HL-60/S4 (cell line): ENCODE measurements around the gene THSD7A.

ENCODE experiments used
- in situ Hi-C: fragments of 300-500 bp; cut with MboI; formaldehyde crosslinking; loops from 2 replicates; pipeline ENCODE4 v1.14.3; 2022; ENCODE audit warnings: low sequenced_read_pairs

Gene THSD7A

DNA sequence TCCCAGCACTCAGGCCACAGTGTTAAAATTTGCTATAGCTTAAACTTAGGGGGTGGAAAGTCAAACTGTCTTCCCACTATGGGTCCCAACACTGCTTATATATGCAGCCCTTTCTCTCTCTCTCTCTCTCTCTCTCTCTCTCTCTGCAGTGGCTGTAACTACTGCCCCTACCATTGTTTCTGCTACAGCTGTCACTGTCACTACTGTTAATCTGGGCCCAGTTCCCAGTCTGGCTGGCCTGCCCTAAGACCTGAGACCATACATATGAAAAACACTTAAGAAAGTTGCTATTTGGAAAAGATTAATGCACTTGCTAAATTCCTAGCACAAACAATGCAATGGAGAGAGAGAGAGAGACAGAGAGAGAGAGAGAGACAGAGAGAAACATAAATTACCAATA, 78.6 kb downstream of the THSD7A start:
- in situ Hi-C loops, result no loop called here

DNA sequence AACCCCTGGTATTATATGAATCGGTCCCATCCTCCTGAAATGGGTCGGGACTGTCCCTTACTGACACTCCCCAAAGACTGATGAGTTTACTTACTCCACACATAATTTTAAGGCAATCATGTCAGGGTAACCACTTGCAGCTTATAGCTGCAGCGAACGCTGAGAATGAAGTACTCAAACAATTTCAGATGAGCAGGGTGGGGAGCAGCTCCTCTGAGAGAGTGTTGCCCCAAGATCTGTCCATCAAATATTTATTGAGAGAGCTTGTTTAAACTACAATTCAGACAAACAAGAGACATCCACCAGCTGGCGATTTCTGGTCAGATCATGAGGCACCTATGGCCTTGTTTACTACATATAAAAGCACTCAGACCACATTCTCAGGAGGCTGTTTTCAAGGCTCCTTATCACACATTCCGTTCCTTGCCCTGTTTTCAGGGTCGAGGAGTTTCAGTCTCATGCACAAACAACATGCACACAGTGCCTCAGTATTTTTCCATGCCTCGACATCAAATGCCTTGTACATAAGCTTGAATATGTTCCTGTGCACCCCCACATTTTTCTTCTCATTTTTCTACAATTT, 80.1 kb downstream of the THSD7A start:
- in situ Hi-C loops, result no loop called here

DNA sequence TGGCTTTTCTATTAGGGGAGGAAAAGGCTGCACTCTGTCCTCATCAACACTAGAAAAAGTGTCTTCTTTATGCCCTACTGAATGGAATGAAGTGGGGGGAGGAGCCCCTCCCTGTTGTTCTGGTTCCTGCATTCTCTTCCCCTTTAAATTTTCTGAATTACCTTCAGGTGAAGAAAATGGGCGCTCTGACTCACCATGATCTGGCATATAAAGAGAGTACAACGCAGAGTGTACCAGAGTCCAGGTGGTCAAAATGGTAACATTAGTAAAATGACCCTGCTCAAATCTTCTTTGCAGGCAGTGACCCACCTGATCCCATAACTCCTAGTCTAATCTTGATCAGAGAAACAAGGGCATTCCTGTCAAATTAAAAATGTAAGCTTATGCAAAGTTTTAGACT, 80.7 kb downstream of the THSD7A start:
- in situ Hi-C loops, result no loop called here

DNA sequence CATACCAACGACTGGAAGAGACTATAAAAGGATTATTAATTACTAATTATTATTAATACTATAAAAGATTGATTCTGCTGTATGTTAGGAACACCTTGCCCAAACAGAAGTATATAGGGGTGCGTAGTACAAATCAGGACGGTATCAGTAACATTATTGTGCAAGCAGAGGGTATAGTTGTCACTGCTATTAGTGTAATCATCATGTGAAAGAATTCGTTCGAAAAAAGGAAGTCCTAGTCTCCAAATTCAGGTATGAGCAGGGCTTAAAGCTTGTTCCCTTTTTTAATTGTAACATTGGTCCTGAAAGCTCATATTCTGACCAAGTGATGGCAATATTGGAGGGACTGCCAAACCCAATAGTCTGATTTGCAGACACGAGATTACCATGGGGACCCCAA, 81.8 kb downstream of the THSD7A start:
- in situ Hi-C loops, result no loop called here

DNA sequence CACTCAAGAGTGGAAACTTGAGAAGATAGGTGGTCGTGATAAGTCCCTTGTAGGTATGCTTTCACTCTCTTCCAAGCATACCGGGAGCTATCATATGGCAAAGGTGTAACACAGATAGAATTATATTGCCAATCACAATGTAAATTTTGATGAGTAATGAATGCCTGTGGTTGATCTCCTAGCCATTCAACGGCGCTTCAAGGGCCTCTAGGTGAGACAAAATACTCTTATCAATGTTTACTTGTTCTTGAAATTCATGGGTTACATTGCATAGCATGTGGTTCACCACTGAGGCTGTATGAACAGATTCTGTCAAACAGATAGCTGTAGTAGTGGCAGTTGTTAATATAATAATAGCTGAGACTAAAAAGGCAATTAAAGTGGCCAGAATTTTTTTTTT, 82.4 kb downstream of the THSD7A start:
- in situ Hi-C loops, result no loop called here

DNA sequence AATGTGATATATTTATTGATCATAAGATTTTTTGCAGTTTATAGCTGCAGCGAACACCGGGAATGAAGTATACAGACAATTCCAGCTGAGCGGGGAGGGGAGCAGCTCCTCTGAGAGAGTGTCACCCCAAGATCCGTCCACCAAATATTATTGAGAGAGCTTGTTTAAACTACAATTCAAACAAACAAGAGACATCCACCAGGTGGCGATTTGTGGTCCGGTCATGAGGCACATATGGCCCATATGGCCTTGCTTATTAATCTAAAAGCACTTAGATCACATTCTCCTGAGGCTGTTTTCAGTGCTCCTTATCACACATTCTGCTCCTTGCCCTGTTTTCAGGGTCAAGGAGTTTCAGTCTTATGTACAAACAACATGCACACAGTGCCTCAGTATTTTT, 83.1 kb downstream of the THSD7A start:
- in situ Hi-C loops, result no loop called here

DNA sequence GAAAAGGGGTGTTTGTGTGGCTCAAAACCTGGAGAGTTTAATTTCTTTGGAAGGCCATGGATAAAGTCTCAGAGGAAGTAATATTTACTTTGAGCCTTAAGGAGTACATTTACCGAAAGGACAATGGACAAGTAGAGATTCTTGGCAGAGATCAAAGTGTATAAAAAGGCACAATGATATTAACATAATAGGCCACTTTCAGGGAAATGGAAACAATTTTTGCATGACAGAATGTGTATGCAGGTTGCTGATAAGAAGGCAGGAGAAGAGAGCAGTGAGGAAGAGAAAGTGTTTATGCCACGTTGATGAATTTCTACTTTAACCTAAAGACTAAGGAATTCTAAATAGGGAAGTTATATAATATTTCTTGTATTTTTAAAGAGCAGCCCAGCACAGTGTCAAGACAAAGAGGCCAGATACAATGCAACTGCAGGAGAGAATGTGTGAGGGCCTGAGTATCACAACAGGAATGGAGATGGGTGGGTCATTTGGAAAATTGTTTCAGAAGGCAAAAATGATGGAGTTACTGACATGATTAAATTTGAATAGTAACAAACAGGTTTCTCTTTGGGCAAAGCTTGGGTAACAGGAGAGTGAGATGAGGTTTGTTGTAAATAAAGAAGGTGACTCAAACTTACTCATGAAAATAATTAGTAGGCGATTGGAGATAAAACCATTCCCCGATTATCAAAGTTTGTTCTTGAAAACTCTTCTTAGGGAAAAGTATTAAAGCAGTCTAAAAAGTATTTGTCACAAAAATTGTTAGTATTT, 84.1 kb downstream of the THSD7A start:
- in situ Hi-C loops, result no loop called here

DNA sequence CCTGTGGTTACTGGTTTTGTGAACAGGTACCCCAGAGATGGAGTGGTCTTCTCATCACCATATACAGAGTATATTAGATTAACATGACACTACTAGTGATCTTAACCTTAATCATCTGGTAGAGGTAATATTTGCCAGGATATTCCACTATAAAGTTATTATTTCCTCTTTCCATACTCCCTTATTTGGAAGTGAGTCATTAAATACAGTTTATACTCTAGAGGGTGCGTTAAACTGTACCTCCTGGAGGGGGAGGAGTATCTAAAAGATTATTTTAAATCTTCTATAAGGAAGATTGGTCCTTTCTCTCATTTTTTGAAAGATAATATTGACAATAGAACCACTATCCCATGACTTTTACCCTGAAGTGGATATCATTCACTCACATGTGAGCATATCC, 85.4 kb downstream of the THSD7A start:
- in situ Hi-C loops, result no loop called here

DNA sequence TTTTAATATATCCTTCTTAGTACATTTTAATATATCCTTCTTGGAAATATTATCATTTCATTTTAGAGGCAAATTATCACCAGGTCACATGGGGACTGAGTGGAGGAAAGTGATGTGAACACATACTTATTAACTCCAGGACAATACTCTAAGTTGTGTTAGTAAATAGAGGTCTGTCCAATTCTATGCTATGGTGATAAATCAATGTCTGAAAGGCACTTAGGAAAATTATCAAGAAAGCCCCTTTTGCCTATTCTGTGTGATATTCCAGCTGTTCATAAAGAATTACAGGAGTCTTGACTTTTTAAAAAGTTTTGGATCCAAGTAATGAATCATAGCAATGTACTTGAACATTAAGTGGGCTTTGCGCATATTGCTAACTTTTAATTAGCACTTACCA, 88.5 kb downstream of the THSD7A start:
- in situ Hi-C loops, result no loop called here

DNA sequence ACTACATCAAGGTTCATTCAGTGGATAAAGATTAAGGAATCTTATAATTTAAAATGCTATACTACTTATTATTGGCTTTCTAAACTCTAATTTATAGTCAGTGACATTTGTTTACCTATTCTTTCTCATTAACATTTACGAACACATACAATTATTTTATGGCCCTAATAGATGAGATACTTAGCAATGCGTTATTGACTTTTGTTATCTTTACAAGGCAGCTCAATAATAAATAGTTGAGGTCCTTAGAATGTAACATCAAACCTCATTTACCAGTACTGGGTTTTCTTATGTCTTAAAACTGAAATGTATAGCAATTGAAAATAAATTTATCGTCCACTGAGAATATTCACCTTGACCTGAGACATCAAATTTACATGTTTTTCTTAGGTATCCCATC, 89.0 kb downstream of the THSD7A start:
- in situ Hi-C loops, result no loop called here

DNA sequence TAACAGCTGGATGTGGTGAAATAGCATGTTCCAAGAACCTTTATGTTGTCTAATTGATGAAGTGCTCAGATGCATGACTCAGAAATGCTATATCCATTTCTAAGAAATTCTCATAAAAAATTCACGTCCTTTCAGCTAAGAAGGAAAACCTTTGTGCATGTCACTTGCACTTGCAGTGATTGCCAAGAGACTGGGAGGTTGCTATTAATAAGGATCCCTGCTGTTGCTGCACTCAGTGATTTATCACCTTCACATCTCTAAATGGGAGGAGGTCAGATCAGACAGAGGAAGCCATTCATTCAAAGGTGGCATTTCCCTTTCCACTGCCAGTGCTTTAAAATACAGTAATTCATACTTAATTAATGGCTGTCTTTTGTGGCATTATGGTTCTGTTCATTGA, 89.5 kb downstream of the THSD7A start:
- in situ Hi-C loops, result no loop called here

DNA sequence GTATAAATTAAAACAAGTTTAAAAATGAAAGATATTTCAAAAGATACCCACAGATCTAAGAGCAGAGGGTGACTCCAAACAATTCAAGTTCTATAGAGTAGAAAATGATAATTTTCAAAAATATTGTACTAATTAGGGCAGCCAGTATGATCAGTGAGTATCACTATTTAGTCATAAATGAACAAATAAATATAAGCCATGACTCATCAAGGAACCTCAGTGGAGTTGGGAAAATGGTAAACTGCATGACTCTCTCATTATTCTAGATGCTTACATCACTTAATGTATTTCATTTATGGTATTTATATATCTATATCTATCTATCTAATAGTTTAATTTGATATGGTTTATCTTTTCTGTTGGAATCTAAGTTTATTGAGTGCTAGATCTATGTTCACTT, 94.3 kb downstream of the THSD7A start:
- in situ Hi-C loops, result no loop called here

DNA sequence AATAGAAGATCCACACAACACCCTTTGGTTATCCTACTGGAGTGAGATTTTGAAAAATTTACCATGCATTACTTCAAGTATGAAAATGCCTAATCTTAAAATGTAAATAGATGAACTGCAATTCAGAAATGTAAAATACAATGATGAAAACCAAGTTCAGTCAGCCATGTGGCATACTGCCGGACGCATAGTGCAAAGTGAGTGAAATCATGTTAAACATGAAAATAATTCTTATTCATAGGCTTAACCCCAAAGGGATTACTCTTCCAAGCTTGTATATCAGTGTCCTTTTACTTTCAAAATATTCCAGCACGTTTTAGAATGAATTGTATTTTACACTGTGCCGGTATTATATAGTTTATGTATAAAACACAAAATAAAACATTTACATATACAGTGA, 99.8 kb downstream of the THSD7A start:
- in situ Hi-C loops, result no loop called here

DNA sequence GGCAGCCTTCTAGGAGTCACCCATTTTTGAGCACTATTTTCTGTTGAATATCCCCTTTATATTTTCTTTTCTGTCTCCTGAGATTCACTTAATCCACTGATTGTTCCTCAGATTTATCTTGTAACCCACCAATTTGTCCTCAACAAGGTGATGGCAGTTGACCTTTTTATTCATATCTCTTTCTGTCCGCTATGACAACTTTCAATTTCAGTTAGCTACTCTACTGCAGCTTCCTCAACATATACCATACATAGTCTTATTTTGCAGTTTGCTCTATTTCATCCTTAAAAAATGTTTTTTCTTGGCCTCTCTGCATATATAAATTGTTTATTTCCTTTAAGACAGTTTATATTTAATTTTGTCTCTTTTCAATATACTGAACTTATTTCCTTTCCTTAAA, 101.3 kb downstream of the THSD7A start:
- in situ Hi-C loops, result no loop called here

DNA sequence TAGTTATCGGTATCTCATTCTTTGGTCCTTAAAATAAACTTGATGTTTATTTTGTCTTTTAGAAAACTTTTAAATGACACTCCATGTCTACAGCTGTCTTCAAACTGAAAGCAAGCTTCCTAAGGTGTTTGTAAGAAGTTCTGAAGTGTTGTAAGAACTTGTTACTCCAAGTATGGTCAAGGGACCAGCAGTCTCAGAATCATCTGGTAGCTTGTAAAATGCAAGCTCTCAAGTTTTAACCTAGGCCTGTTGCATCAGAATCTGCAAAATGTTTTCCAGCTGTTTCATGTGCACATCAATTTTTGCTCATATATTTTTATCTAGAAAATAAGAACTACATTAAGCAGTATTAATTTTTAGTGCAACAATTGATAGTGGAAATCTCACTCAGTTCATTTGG, 104.1 kb downstream of the THSD7A start:
- in situ Hi-C loops, result no loop called here

DNA sequence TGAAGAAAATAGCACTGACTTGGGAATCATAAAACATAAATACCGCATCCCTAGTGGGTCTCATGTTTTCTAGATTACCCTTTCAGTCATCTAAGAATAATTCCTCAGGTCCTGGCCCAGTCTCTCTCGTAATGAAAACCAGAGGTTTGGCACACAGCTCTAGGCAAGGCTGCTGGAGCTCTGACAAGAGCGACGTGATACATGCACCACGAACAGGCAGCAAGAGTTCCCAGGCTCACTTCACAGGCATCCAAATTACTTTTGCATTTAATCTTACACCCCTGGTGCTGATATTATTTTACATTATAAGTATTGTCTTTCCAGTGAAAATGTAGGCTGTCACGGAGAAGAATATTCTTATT, 105.2 kb downstream of the THSD7A start:
- in situ Hi-C loops, result no loop called here

DNA sequence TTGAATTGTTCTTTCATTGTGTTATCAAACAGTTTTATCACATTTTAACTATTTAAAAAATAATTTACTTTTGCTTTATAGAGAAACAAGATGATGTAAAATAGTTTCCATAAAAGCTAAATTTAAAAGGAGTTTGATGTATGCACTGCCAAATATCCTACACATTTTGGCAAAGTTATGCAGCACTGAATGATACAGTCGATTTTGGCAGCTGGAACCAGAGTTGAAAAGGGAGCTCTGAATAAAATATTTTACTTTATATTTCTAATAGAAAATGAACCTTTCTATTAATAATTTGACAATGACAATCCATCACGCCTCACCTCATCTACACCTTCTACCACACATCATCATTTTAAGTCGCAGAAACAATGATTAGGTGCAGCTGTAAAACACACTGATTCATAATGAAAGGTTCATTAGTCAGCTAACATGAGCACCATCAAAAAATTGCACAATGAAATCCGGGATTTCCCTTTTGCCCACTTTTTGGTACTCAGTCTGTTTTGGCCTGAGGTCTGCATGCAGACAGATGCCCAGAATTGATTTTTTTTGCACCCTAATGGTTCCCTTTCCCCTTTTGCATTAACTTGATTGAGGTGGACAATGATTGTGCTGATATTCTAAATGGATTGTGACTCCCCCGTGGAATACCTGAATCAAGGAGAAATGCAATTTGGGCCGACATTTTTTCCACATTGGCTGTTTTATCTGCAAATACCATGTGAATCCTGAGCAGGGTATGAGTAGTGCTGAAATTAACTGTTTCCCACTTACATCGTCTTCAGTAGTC, 105.8 kb downstream of the THSD7A start:
- in situ Hi-C loops, result no loop called here

DNA sequence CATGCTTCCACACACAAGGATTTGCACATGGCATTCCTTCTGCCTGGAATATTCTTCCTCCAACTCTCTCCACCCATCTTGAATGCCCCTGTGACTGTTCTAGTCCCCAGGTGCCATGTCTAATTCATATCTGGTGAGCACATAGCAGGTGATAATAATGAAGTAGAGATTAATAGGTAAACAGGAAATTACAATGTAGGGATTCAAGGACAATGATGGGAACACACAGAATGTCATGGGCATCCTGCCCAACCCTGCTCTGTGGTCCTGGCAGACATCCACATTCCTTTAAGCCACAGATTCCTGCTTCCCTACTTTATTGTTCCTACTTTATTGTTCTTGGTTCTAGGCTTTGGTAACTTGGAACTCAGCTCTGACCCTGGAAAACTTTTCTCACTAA, 115.8 kb downstream of the THSD7A start:
- in situ Hi-C loops, result no loop called here

DNA sequence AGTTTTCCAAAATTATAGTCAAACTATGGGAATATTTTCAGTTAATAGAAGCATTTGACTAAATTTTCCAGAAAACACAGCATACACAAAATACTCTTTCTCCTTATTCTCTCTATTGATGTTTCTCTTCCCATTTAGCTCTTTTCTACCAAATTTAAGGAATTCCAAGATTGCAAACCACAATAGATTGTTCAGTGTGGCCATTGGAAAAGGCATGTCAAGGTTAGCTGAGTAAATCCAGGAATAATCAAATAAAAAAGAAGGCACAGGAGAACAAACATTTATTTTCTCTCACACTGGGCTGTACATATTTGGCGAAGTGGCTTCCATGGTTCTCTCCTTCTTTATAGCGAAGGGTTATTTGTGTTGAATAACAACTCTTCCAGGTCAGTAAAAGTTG, 117.3 kb downstream of the THSD7A start:
- in situ Hi-C loops, result no loop called here

DNA sequence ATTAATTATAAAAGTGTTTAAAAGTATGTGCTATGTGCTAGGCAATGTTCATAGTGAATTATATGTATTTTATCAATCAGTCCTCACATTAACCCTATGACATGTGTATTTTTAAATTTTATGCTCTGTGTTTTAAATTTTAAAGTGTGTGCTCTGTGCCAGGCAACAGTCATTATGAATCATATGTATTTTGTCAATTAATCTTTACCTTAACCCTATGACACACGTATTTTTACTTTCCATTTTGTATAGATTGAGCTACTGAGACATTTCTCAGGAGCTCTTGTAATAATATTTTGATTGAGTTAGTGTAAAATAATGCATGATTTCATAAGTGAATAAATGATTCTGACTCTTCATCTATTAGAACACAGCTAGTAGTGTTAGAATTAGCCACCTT, 117.8 kb downstream of the THSD7A start:
- in situ Hi-C loops, result no loop called here

DNA sequence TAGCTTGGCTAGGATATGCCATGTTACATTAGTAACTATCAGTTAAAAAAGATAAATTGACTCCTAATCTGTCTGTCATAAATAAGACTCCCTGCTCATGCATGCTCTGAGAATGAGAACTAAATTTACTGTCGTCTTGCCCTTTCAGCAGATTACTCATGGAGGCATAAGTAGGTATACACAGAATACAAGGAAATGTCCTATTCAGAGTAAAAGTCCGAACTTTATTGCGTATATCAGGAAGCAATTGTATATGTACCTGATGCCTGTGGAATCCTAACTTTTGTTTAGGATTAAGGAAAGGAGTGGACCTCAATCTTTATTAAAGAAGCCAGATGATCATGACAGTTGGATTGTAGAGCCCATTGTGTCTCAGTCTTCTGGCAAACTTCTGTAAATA, 118.6 kb downstream of the THSD7A start:
- in situ Hi-C loops, result no loop called here

DNA sequence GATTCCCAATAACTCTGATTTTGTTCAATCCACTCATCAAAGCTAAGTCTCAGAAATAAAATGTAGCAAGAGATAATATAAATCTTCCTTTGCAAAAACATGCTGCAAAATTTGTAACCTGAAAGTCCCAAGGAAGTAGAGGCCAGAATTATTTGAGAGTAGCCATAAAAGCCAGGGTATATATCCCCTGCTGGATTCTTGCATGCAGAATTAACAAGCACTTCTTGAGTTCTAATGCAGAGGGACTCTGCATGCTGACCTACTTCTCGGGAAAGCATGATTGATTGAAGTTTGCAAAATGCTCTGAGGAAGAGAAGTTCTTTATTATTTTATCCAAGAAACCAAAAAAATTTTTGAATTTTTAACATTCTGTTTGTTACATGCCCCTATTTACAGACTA, 121.6 kb downstream of the THSD7A start:
- in situ Hi-C loops, result no loop called here
